HepG2 (cell line): Measurements from ENCODE around the gene SELENOI. TPM values are rescaled to one million over a fixed set of nuclear protein-coding genes. Genes with fewer than 3 reads are reported as not detected.

Experiments used
- AFF4 ChIP-seq: sonication (generic); formaldehyde crosslinking; IDR thresholded peaks from 2 replicates; pipeline ENCODE4 v1.4.0; 2020; ENCODE audit warnings: missing genetic modification reagents
- ESRRA ChIP-seq: sonication (generic); formaldehyde crosslinking; IDR thresholded peaks from 2 replicates; pipeline ENCODE4 v1.5.1; 2020; ENCODE audit warnings: mild to moderate bottlenecking, low read depth, missing genetic modification reagents
- GMEB2 ChIP-seq: IDR thresholded peaks from 2 replicates; pipeline ENCODE4 v1.6.1; 2016; ENCODE audit warnings: missing biosample characterization, missing genetic modification reagents, low read depth
- JARID2 ChIP-seq: sonication (generic); formaldehyde crosslinking; IDR thresholded peaks from 2 replicates; pipeline ENCODE4 v1.8.1; 2023; ENCODE audit warnings: missing genetic modification reagents, inconsistent platforms; ENCODE audit not compliant: insufficient replicate concordance
- NCOA5 ChIP-seq: sonication (generic); formaldehyde crosslinking; IDR thresholded peaks from 2 replicates; pipeline ENCODE4 v1.4.0; 2020; ENCODE audit warnings: missing genetic modification reagents
- PHB2 ChIP-seq: fragments of 450-650 bp; IDR thresholded peaks from 2 replicates; pipeline ENCODE4 v1.6.1; 2018; ENCODE audit not compliant: partially characterized antibody
- RFXAP ChIP-seq: sonication (generic); formaldehyde crosslinking; IDR thresholded peaks from 2 replicates; pipeline ENCODE4 v1.4.0; 2020; ENCODE audit warnings: missing genetic modification reagents, borderline replicate concordance
- SOX13 ChIP-seq, 3 experiments: fragments of 450-650 bp in 1 of 3; sonication (generic) in 1 of 3; formaldehyde crosslinking in 1 of 3; IDR thresholded peaks in 2 of 3; conservative IDR thresholded peaks in 1 of 3; 2 replicates each; pipeline versions ENCODE4 v1.5.0 to v1.6.1; 2016 to 2020; ENCODE audit warnings: antibody characterized with exemption in 1 of 3, mild to moderate bottlenecking in 1 of 3, missing compliant biosample characterization in 1 of 3, missing genetic modification reagents in 1 of 3, moderate library complexity in 1 of 3
- TCF12 ChIP-seq, 2 experiments: fragments of 450-650 bp in 1 of 2; sonication (generic) in 1 of 2; formaldehyde crosslinking in 1 of 2; IDR thresholded peaks; 2 replicates each; pipeline versions ENCODE4 v1.6.1 to v1.8.0; 2017 to 2022; ENCODE audit warnings: antibody characterized with exemption in 1 of 2, mild to moderate bottlenecking in 1 of 2, missing genetic modification reagents in 1 of 2, moderate library complexity in 1 of 2
- THAP8 ChIP-seq: sonication (generic); formaldehyde crosslinking; IDR thresholded peaks from 2 replicates; pipeline ENCODE4 v1.5.1; 2020; ENCODE audit warnings: missing genetic modification reagents, mild to moderate bottlenecking, borderline replicate concordance
- ZBTB7A ChIP-seq: sonication (generic); formaldehyde crosslinking; IDR thresholded peaks from 2 replicates; pipeline ENCODE4 v1.8.0; 2022; ENCODE audit warnings: mild to moderate bottlenecking, missing genetic modification reagents
- ZFP82 ChIP-seq: sonication (generic); formaldehyde crosslinking; IDR thresholded peaks from 2 replicates; pipeline ENCODE4 v1.5.1; 2020; ENCODE audit warnings: mild to moderate bottlenecking, missing genetic modification reagents, borderline replicate concordance
- ZNF124 ChIP-seq: sonication (generic); formaldehyde crosslinking; IDR thresholded peaks from 2 replicates; pipeline ENCODE4 v1.4.0; 2020; ENCODE audit warnings: missing genetic modification reagents
- ZNF264 ChIP-seq: sonication (generic); formaldehyde crosslinking; IDR thresholded peaks from 2 replicates; pipeline ENCODE4 v1.4.0; 2020; ENCODE audit warnings: missing genetic modification reagents
- ZNF34 ChIP-seq: sonication (generic); formaldehyde crosslinking; IDR thresholded peaks from 2 replicates; pipeline ENCODE4 v1.4.0; 2020; ENCODE audit warnings: mild to moderate bottlenecking, missing genetic modification reagents, borderline replicate concordance
- ZNF431 ChIP-seq: sonication (generic); formaldehyde crosslinking; IDR thresholded peaks from 2 replicates; pipeline ENCODE4 v1.9.0; 2022; ENCODE audit warnings: missing genetic modification reagents, low read depth, mild to moderate bottlenecking, borderline replicate concordance
- ZNF720 ChIP-seq: sonication (generic); formaldehyde crosslinking; IDR thresholded peaks from 2 replicates; pipeline ENCODE4 v1.4.0; 2020; ENCODE audit warnings: missing genetic modification reagents
- ZNF773 ChIP-seq: sonication (generic); formaldehyde crosslinking; IDR thresholded peaks from 2 replicates; pipeline ENCODE4 v1.4.0; 2020; ENCODE audit warnings: missing genetic modification reagents, borderline replicate concordance
- ZUFSP ChIP-seq: sonication (generic); formaldehyde crosslinking; IDR thresholded peaks from 2 replicates; pipeline ENCODE4 v1.9.0; 2021; ENCODE audit warnings: missing genetic modification reagents, mild to moderate bottlenecking, borderline replicate concordance
- polyA plus RNA-seq, 8 experiments: library from polyadenylated mRNA; depleted of rRNA in 3 of 8; stranded (reverse) in 7 of 8; unstranded in 1 of 8; fragments of >200 nt; fragmentation: Illumina TruSeq in 4 of 8; extraction: Trizol in 4 of 8; gene quantifications; 2 replicates each; pipeline versions ENCODE4 v1.2.1 to v1.2.3, GENCODE V29; 2011 to 2016; ENCODE audit warnings: low read depth in 4 of 8, missing spikeins in 1 of 8, mixed read lengths in 1 of 8; ENCODE audit not compliant: insufficient read depth in 1 of 8
- total RNA-seq, 5 experiments: library from RNA; depleted of rRNA; stranded (reverse); fragments of >200 nt; fragmentation: Illumina TruSeq; extraction: Trizol; gene quantifications; 2 replicates each; pipeline ENCODE4 v1.2.3, GENCODE V29; 2016; ENCODE audit warnings: low read depth in 1 of 5

The SELENOI gene
- total and polyA plus RNA-seq, 2 of the 13 experiments (the other 11 are each of a cell fraction or from before 2014, with no cell fraction given), result 27.7 to 60.3 TPM

- TF ChIP-seq GMEB2 (CRISPR knock-in tag) (peak; percentile 58; the same call in 1 of the 2 replicates), ZNF264 (CRISPR knock-in tag) (peak; percentile 51; the same call in 1 of the 2 replicates), NCOA5 (no peak), ZNF34 (0 out of 2 replicates have a peak, but pooled peaks have one; percentile 82), PHB2 (no peak), ZFP82 (CRISPR knock-in tag) (peak; percentile 93; the same call in 1 of the 2 replicates), ZNF431 (CRISPR knock-in tag) (peak; percentile 12; the same call in 1 of the 2 replicates), ZUFSP (no peak), JARID2 (CRISPR knock-in tag) (no peak), TCF12 (IDR thresholded peaks at IDR 0.05) (no peak), TCF12 (CRISPR knock-in tag; IDR thresholded peaks at IDR 0.05) (peak; percentile 77; the same call in 1 of the 2 replicates), ESRRA (CRISPR knock-in tag) (peak; percentile 53), THAP8 (no peak; the same call in 1 of the 2 replicates), RFXAP (peak; percentile 77; the same call in 1 of the 2 replicates), SOX13 (IDR thresholded peaks at IDR 0.05) (no peak), SOX13 (CRISPR knock-in tag; conservative IDR thresholded peaks at IDR 0.05 in 1 of 2, IDR thresholded peaks at IDR 0.05 in 1 of 2) (peak in 1 of 2 experiments; percentile 41; a peak in 2 of 4 replicates), ZNF720 (CRISPR knock-in tag) (peak; percentile 24; the same call in 1 of the 2 replicates), ZBTB7A (CRISPR knock-in tag) (no peak), ZNF773 (CRISPR knock-in tag) (no peak; the same call in 1 of the 2 replicates), ZNF124 (CRISPR knock-in tag) (no peak), AFF4 (peak; percentile 83; the same call in 1 of the 2 replicates)
Measured at GRCh38 chr2:26345545-26346453, at the start of gene SELENOI (continued).
